HCT116 (cell line): Measurements from ENCODE around the gene SUSD5. TPM values are rescaled to one million over a fixed set of nuclear protein-coding genes. Genes with fewer than 3 reads are reported as not detected.
"Not testable (repeated sequence)": the region's sequence is repeated elsewhere in the genome, so short reads cannot be mapped to it uniquely, and the experiment has no call there.

Experiments
- ATAC-seq: fragments of 200-7000 bp; cut with Tn5 transposase; 2 replicates; pipeline ENCODE4 v1.9.1; 2020; ENCODE audit warnings: mild to moderate bottlenecking, moderate library complexity
- BruUV-seq: library from RNA; stranded (reverse); fragments of 400-500 nt; replicated peaks from 2 replicates; lab custom pipeline; 2021; lab: Mats Ljungman, UMichigan
- CTCF ChIA-PET: fragments of 300-600 bp; sonication (Branson Sonifier 250); formaldehyde crosslinking; loops from one replicate; lab custom pipeline; 2021; ENCODE audit warnings: antibody characterized with exemption; lab: Charles Lee
- POLR2A ChIA-PET: fragments of 300-600, 350-600 bp; sonication (Branson Sonifier 250); formaldehyde crosslinking; loops from one replicate; lab custom pipeline; 2021; ENCODE audit warnings: antibody characterized with exemption; lab: Charles Lee
- RAD21 ChIA-PET, 2 experiments: fragments of 300-600 bp; sonication (Branson Sonifier 250); formaldehyde crosslinking; loops; one replicate each; lab custom pipeline; 2023; ENCODE audit warnings: low total read pairs in 2 of 2; ENCODE audit not compliant: uncharacterized antibody in 2 of 2, unreplicated experiment in 2 of 2, low non-redundant PET in 1 of 2; lab: Charles Lee
- DNase-seq: peaks from one replicate; pipeline ENCODE4 v3.0.0-alpha.2; 2010; ENCODE audit warnings: low read depth, low spot score
- H2AFZ ChIP-seq: fragments of 200-600 bp; shearing (Covaris generic), sonication (generic); 2 replicates; pipeline ENCODE4 v1.6.1; 2017; ENCODE audit warnings: low read depth, mixed run types, mixed read lengths, antibody characterized with exemption, low read length; ENCODE audit not compliant: poor library complexity, severe bottlenecking
- H3K27ac ChIP-seq: 2 replicates; pipeline ENCODE4 v1.5.1; 2012; ENCODE audit warnings: low read depth, low read length
- H3K27me3 ChIP-seq: fragments of 200-600 bp; sonication (generic); 2 replicates; pipeline ENCODE4 v1.6.1; 2016; ENCODE audit warnings: mixed run types, low read length, mixed read lengths; ENCODE audit not compliant: insufficient read depth
- H3K36me3 ChIP-seq, 2 experiments: fragments of 200-500 bp in 1 of 2; fragments of 200-600 bp in 1 of 2; sonication (Bioruptor generic) in 1 of 2; sonication (generic) in 1 of 2; 2 replicates each; pipeline versions ENCODE4 v1.5.1 to v1.6.1; 2014 to 2016; ENCODE audit warnings: low read length in 2 of 2, inconsistent platforms in 1 of 2, mixed read lengths in 1 of 2, mixed run types in 1 of 2; ENCODE audit not compliant: insufficient read depth in 2 of 2, control insufficient read depth in 1 of 2
- H3K4me1 ChIP-seq, 2 experiments: fragments of 200-600 bp in 1 of 2; sonication (generic) in 1 of 2; 2 replicates each; pipeline versions ENCODE4 v1.5.1 to v1.6.1; 2012 to 2017; ENCODE audit warnings: low read length in 2 of 2, inconsistent platforms in 1 of 2, mild to moderate bottlenecking in 1 of 2, mixed read lengths in 1 of 2, mixed run types in 1 of 2, moderate library complexity in 1 of 2; ENCODE audit not compliant: insufficient read depth in 2 of 2, control insufficient read depth in 1 of 2
- H3K4me2 ChIP-seq: fragments of 200-600 bp; sonication (generic); 2 replicates; pipeline ENCODE4 v1.6.1; 2017; ENCODE audit warnings: mixed run types, low read length, mixed read lengths
- H3K4me3 ChIP-seq, 2 experiments: fragments of 200-600 bp in 1 of 2; sonication (generic) in 1 of 2; replicated peaks in 1 of 2; 2 replicates each; pipeline ENCODE4 v1.5.1; 2011 to 2016; ENCODE audit warnings: low read length in 2 of 2, control low read depth in 1 of 2, low read depth in 1 of 2, mild to moderate bottlenecking in 1 of 2, mixed read lengths in 1 of 2, mixed run types in 1 of 2
- H3K79me2 ChIP-seq: fragments of 200-600 bp; sonication (generic); 2 replicates; pipeline ENCODE4 v1.6.1; 2017; ENCODE audit warnings: mild to moderate bottlenecking, mixed run types, low read length, moderate library complexity, mixed read lengths; ENCODE audit not compliant: insufficient read depth
- H3K9ac ChIP-seq: fragments of 200-600 bp; sonication (generic); 2 replicates; pipeline ENCODE4 v1.6.1; 2016; ENCODE audit warnings: low read length, mixed read lengths
- H3K9me2 ChIP-seq: fragments of 200-600 bp; sonication (generic), shearing (Covaris generic); 2 replicates; pipeline ENCODE4 v1.6.1; 2017; ENCODE audit warnings: mixed run types, mild to moderate bottlenecking, moderate library complexity; ENCODE audit not compliant: insufficient read depth
- H3K9me3 ChIP-seq, 2 experiments: fragments of 200-500 bp in 1 of 2; fragments of 200-600 bp in 1 of 2; sonication (Bioruptor generic) in 1 of 2; sonication (generic) in 1 of 2; 2 replicates each; pipeline ENCODE4 v1.6.1; 2014 to 2017; ENCODE audit warnings: low read length in 2 of 2, mixed read lengths in 2 of 2, inconsistent platforms in 1 of 2, low read depth in 1 of 2, mild to moderate bottlenecking in 1 of 2, mixed run types in 1 of 2, moderate library complexity in 1 of 2; ENCODE audit not compliant: control insufficient read depth in 1 of 2, insufficient read depth in 1 of 2
- H4K20me1 ChIP-seq: fragments of 200-600 bp; sonication (generic), shearing (Covaris generic); 2 replicates; pipeline ENCODE4 v1.6.1; 2017; ENCODE audit warnings: mixed run types, mild to moderate bottlenecking, moderate library complexity; ENCODE audit not compliant: insufficient read depth
- TCF7L2 ChIP-seq: IDR thresholded peaks from 2 replicates; pipeline ENCODE4 v1.7.0; 2011; ENCODE audit warnings: borderline replicate concordance, inconsistent platforms; ENCODE audit not compliant: insufficient read depth, insufficient read length; ENCODE audit errors: extremely low read depth
- ZBTB33 ChIP-seq: IDR thresholded peaks from 2 replicates; pipeline ENCODE4 v1.6.1; 2011; ENCODE audit warnings: mild to moderate bottlenecking, low read length, moderate library complexity; ENCODE audit not compliant: insufficient replicate concordance; ENCODE audit errors: extremely low read depth
- intact Hi-C: fragments of 100-400 bp; cut with micrococcal nuclease; formaldehyde crosslinking; loops from 2 replicates; pipeline ENCODE4 v1.10.0; 2022
- total RNA-seq: library from RNA; stranded (reverse); gene quantifications from one replicate; pipeline ENCODE4 v1.2.1, GENCODE V29; 2021; ENCODE audit not compliant: unreplicated experiment

SUSD5 gene
- total RNA-seq, 1 experiment from 2014 or later: not detected

- H3K36me3 ChIP-seq: no peaks in the 10 kb centered on the region
- TF ChIP-seq TCF7L2: no peak
- no peak for TF ChIP-seq ZBTB33
- TF ChIP-seq, all 23 proteins: peak for 0
- Histone ChIP-seq H3K9me2 (no peaks in the 10 kb centered on the region), H3K9me3 (no peaks in the 10 kb centered on the region), H3K79me2 (no peaks in the 10 kb centered on the region), H3K4me3 (no peak overlapping the region), H3K4me1 (peaks cover 0 to 9% of the 10 kb centered on the region in 2 experiments; a peak in 2 of 4 replicates), H3K27ac (no peak overlapping the region), H2AFZ (no peak overlapping the region), H4K20me1 (no peaks in the 10 kb centered on the region), H3K9ac (no peak overlapping the region), H3K4me2 (no peak overlapping the region), H3K27me3 (no peaks in the 10 kb centered on the region)
- intact Hi-C loops: no loop called here
- no TSS peak for BruUV-seq
- RAD21 ChIA-PET: no interaction called here
- CTCF ChIA-PET: no interaction called here
- ATAC-seq (no peak), DNase-seq (no peak)
- POLR2A ChIA-PET: no interaction called here
These were observed 53.2 kb downstream of the SUSD5 start for GRCh38 chr3:33165372-33165771.

GRCh38 chr3:33162621-33163020, 56.0 kb downstream of the SUSD5 start:
- H3K4me3 ChIP-seq, H4K20me1 ChIP-seq, H2AFZ ChIP-seq, H3K9me3 ChIP-seq, H3K79me2 ChIP-seq, H3K36me3 ChIP-seq, H3K27ac ChIP-seq, H3K27me3 ChIP-seq, CTCF ChIA-PET, POLR2A ChIA-PET, RAD21 ChIA-PET, H3K4me2 ChIP-seq, H3K9me2 ChIP-seq, DNase-seq, BruUV-seq, H3K9ac ChIP-seq, intact Hi-C loops: not testable (repeated sequence)
- peak; percentile 46; the same call in 1 of the 2 replicates for ATAC-seq
- H3K4me1 ChIP-seq: peaks cover 3 to 16% of the 10 kb centered on the region in 2 experiments; a peak in 2 of 4 replicates
